HepG2 (cell line): ENCODE data around the gene THAP9. TPM values are rescaled to one million over a fixed set of nuclear protein-coding genes. Genes with fewer than 3 reads are reported as not detected.

Source experiments
- ATRX ChIP-seq: sonication (generic); formaldehyde crosslinking; IDR thresholded peaks from 2 replicates; pipeline ENCODE4 v1.4.0; 2020; ENCODE audit warnings: missing genetic modification reagents, borderline replicate concordance
- CBFB ChIP-seq: sonication (generic); formaldehyde crosslinking; IDR thresholded peaks from 2 replicates; pipeline ENCODE4 v1.4.0; 2020; ENCODE audit warnings: missing genetic modification reagents
- ELF4 ChIP-seq: sonication (generic); formaldehyde crosslinking; IDR thresholded peaks from 2 replicates; pipeline ENCODE4 v1.5.0; 2020; ENCODE audit warnings: missing genetic modification reagents, mild to moderate bottlenecking, moderate library complexity, borderline replicate concordance
- GLMP ChIP-seq: sonication (generic); formaldehyde crosslinking; IDR thresholded peaks from 2 replicates; pipeline ENCODE4 v1.9.0; 2021; ENCODE audit warnings: missing genetic modification reagents, mild to moderate bottlenecking, borderline replicate concordance
- MTERF4 ChIP-seq: sonication (generic); formaldehyde crosslinking; IDR thresholded peaks from 2 replicates; pipeline ENCODE4 v1.8.0; 2023; ENCODE audit warnings: mild to moderate bottlenecking, missing genetic modification reagents
- MZF1 ChIP-seq: sonication (generic); formaldehyde crosslinking; IDR thresholded peaks from 2 replicates; pipeline ENCODE4 v1.8.1; 2023; ENCODE audit warnings: mild to moderate bottlenecking, missing genetic modification reagents, borderline replicate concordance
- NFKBIZ ChIP-seq: IDR thresholded peaks from 2 replicates; pipeline ENCODE4 v1.6.1; 2018; ENCODE audit warnings: missing genetic modification reagents, missing compliant biosample characterization
- PCBP1 ChIP-seq: fragments of 200-400 bp; formaldehyde crosslinking; IDR thresholded peaks from 2 replicates; pipeline ENCODE4 v1.6.1; 2017; ENCODE audit warnings: mild to moderate bottlenecking, low read depth, low read length, borderline replicate concordance
- PHB2 ChIP-seq: fragments of 450-650 bp; IDR thresholded peaks from 2 replicates; pipeline ENCODE4 v1.6.1; 2018; ENCODE audit not compliant: partially characterized antibody
- RFX1 ChIP-seq: fragments of 450-650 bp; IDR thresholded peaks from 2 replicates; pipeline ENCODE4 v1.6.1; 2017
- SMC3 ChIP-seq: IDR thresholded peaks from 2 replicates; pipeline ENCODE4 v1.6.1; 2011; ENCODE audit warnings: low read length, improper control_type of control experiment
- TFDP2 ChIP-seq: sonication (generic); formaldehyde crosslinking; IDR thresholded peaks from 2 replicates; pipeline ENCODE4 v1.4.0; 2020; ENCODE audit warnings: missing genetic modification reagents
- ZBTB8A ChIP-seq: sonication (generic); formaldehyde crosslinking; IDR thresholded peaks from 2 replicates; pipeline ENCODE4 v1.4.0; 2020; ENCODE audit warnings: mild to moderate bottlenecking, low read depth, missing genetic modification reagents, borderline replicate concordance
- ZFP1 ChIP-seq: IDR thresholded peaks from 2 replicates; pipeline ENCODE4 v1.6.1; 2016
- ZNF326 ChIP-seq: sonication (generic); formaldehyde crosslinking; IDR thresholded peaks from 2 replicates; pipeline ENCODE4 v1.4.0; 2020; ENCODE audit warnings: missing genetic modification reagents, borderline replicate concordance
- polyA plus RNA-seq, 8 experiments: library from polyadenylated mRNA; depleted of rRNA in 3 of 8; stranded (reverse) in 7 of 8; unstranded in 1 of 8; fragments of >200 nt; fragmentation: Illumina TruSeq in 4 of 8; extraction: Trizol in 4 of 8; gene quantifications; 2 replicates each; pipeline versions ENCODE4 v1.2.1 to v1.2.3, GENCODE V29; 2011 to 2016; ENCODE audit warnings: low read depth in 4 of 8, missing spikeins in 1 of 8, mixed read lengths in 1 of 8; ENCODE audit not compliant: insufficient read depth in 1 of 8
- total RNA-seq, 5 experiments: library from RNA; depleted of rRNA; stranded (reverse); fragments of >200 nt; fragmentation: Illumina TruSeq; extraction: Trizol; gene quantifications; 2 replicates each; pipeline ENCODE4 v1.2.3, GENCODE V29; 2016; ENCODE audit warnings: low read depth in 1 of 5
- TF ChIP-seq, protein P1 (sequence below): sonication (generic); formaldehyde crosslinking; IDR thresholded peaks from 2 replicates; pipeline ENCODE4 v1.5.0; 2020; ENCODE audit warnings: mild to moderate bottlenecking, missing genetic modification reagents, borderline replicate concordance
- TF ChIP-seq, protein P2 (sequence below): sonication (generic); formaldehyde crosslinking; conservative IDR thresholded peaks from 2 replicates; pipeline ENCODE4 v1.4.0; 2020; ENCODE audit warnings: missing genetic modification reagents
- TF ChIP-seq, protein P3 (sequence below): sonication (generic); formaldehyde crosslinking; IDR thresholded peaks from 2 replicates; pipeline ENCODE4 v1.4.0; 2020; ENCODE audit warnings: missing genetic modification reagents

Gene THAP9
- total and polyA plus RNA-seq, 2 of the 13 experiments (the other 11 are each of a cell fraction or from before 2014, with no cell fraction given): 6.0 to 7.2 TPM

DNA sequence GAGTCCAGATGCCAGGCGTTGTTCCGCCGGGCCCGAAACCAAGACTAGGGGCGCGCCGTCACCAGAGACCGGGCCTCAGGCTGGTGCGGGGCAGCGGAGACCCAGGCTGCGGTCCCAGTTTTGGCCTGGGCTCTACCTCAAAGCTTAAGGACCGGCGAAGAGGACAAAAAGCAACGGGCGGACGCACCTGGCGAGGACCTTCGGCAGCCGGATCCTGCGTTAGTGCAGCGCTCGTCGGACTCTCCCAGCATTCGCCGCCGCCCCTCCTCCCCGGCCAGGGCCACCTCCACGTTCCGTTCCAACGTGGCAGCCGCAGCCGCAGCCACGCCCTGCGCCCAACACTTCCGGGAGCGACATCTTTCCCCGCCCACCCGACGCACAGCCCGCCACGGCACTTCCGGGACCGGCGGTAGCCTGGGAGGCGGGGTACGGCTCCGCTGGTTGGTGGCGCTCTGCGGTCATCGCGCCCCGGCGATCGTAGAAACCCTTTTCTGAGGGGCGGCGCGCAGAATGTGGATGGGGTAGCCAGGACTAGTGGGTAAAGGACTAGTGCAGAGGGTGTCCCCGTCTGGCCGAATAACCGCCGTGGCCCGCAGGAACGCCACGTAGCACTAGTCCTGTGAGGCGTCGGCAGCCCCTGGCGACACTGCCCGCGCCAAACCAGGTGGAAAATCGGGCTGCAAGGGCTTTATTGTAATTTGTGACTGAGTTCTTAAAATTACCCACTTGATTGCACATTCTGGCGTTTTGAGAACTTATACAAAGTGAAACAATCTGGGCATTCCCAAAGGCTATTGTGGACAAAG, 9.4 kb upstream of the THAP9 start, which contains the start of gene SEC31A (continued):
- TF ChIP-seq CBFB (peak; percentile 95), PCBP1 (no peak), ZFP1 (CRISPR knock-in tag) (0 out of 2 replicates have a peak, but pooled peaks have one; percentile 46), ELF4 (peak; percentile 94), PHB2 (no peak), ZNF326 (CRISPR knock-in tag) (no peak), ZBTB8A (CRISPR knock-in tag) (no peak), SMC3 (no peak), NFKBIZ (CRISPR knock-in tag) (no peak), MTERF4 (CRISPR knock-in tag) (0 out of 2 replicates have a peak, but pooled peaks have one; percentile 31), RFX1 (no peak), MZF1 (0 out of 2 replicates have a peak, but pooled peaks have one; percentile 67), ATRX (CRISPR knock-in tag) (no peak), GLMP (CRISPR knock-in tag) (no peak), TFDP2 (peak; percentile 91)
- TF ChIP-seq, protein P1, sequence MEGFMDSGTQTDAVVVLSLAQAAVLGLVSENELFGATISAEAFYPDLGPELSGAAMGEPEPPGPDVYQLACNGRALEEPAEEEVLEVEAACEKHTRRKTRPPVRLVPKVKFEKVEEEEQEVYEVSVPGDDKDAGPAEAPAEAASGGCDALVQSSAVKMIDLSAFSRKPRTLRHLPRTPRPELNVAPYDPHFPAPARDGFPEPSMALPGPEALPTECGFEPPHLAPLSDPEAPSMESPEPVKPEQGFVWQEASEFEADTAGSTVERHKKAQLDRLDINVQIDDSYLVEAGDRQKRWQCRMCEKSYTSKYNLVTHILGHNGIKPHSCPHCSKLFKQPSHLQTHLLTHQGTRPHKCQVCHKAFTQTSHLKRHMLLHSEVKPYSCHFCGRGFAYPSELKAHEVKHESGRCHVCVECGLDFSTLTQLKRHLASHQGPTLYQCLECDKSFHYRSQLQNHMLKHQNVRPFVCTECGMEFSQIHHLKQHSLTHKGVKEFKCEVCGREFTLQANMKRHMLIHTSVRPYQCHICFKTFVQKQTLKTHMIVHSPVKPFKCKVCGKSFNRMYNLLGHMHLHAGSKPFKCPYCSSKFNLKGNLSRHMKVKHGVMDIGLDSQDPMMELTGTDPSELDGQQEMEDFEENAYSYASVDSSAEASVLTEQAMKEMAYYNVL (CRISPR knock-in tag): peak; percentile 87
- TF ChIP-seq, protein P2, sequence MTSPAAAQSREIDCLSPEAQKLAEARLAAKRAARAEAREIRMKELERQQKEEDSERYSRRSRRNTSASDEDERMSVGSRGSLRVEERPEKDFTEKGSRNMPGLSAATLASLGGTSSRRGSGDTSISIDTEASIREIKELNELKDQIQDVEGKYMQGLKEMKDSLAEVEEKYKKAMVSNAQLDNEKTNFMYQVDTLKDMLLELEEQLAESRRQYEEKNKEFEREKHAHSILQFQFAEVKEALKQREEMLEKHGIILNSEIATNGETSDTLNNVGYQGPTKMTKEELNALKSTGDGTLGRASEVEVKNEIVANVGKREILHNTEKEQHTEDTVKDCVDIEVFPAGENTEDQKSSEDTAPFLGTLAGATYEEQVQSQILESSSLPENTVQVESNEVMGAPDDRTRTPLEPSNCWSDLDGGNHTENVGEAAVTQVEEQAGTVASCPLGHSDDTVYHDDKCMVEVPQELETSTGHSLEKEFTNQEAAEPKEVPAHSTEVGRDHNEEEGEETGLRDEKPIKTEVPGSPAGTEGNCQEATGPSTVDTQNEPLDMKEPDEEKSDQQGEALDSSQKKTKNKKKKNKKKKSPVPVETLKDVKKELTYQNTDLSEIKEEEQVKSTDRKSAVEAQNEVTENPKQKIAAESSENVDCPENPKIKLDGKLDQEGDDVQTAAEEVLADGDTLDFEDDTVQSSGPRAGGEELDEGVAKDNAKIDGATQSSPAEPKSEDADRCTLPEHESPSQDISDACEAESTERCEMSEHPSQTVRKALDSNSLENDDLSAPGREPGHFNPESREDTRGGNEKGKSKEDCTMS (CRISPR knock-in tag): no peak
- TF ChIP-seq, protein P3, sequence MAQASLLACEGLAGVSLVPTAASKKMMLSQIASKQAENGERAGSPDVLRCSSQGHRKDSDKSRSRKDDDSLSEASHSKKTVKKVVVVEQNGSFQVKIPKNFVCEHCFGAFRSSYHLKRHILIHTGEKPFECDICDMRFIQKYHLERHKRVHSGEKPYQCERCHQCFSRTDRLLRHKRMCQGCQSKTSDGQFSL: no peak; the same call in 1 of the 2 replicates
